A549 (cell line): ENCODE data around the gene GPRC5A.

Experiments
- KDM5A ChIP-seq: fragments of 200-600 bp; sonication (generic); IDR thresholded peaks from 2 replicates; pipeline ENCODE4 v1.6.1; 2016; ENCODE audit warnings: antibody characterized with exemption, mild to moderate bottlenecking
- MAX ChIP-seq: IDR thresholded peaks from 2 replicates; pipeline ENCODE4 v1.6.1; 2012
- MYC ChIP-seq: IDR thresholded peaks from 2 replicates; pipeline ENCODE4 v1.6.1; 2012; ENCODE audit warnings: mild to moderate bottlenecking, inconsistent platforms, low read length, improper control_type of control experiment, borderline replicate concordance

DNA sequence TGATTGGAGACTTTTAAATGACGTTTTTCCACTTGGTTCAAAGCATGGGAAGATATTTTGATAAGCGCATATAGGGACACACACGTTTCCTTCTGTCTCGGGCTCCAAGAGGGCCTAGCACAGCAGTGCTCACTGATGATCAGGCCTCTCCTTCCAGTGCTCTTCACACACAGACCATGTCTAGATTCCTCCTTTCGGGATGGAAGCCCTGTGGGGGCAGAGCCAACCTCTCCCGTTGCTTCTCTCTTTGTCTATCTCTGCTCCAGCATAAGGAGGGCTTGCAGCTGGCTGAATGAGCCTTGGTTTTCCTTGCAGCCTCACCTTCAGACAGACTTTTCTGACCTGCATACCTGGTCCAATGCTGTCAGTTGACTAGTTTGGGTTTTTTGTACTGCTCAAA lies 38.3 kb downstream of the GPRC5A start:
- TF ChIP-seq KDM5A (no peak), MAX (no peak), MYC (no peak)
